GM23338 (cell line): ENCODE measurements around the gene GPRC5C.

Experiments used
- CREB1 ChIP-seq: fragments of 250-450 bp; sonication (Bioruptor Pico); IDR thresholded peaks from 2 replicates; pipeline ENCODE4 v1.5.0; 2020; ENCODE audit warnings: low read depth, mild to moderate bottlenecking, moderate library complexity
- CTCF ChIP-seq, 2 experiments: fragments of 200-600 bp in 1 of 2; sonication (generic) in 1 of 2; conservative IDR thresholded peaks; 2 replicates each; pipeline versions ENCODE4 v1.5.1 to v1.6.1; 2016 to 2017; ENCODE audit warnings: antibody characterized with exemption in 2 of 2, low read depth in 2 of 2, mild to moderate bottlenecking in 2 of 2, moderate library complexity in 1 of 2
- EZH2 ChIP-seq: fragments of 200-600 bp; sonication (generic); IDR thresholded peaks from one replicate; pipeline ENCODE4 v1.8.0; 2017; ENCODE audit warnings: antibody characterized with exemption, mild to moderate bottlenecking, low read depth; ENCODE audit not compliant: unreplicated experiment
- EZH2phosphoT487 ChIP-seq: fragments of 200-600 bp; sonication (generic); IDR thresholded peaks from one replicate; pipeline ENCODE4 v1.8.1; 2018; ENCODE audit warnings: antibody characterized with exemption; ENCODE audit not compliant: unreplicated experiment
- JUNB ChIP-seq: IDR thresholded peaks from one replicate; pipeline ENCODE4 v1.6.1; 2016; ENCODE audit warnings: antibody characterized with exemption; ENCODE audit not compliant: unreplicated experiment
- NANOG ChIP-seq: IDR thresholded peaks from 2 replicates; pipeline ENCODE4 v1.6.1; 2016; ENCODE audit warnings: antibody characterized with exemption, borderline replicate concordance
- POLR2AphosphoS5 ChIP-seq: IDR thresholded peaks from 2 replicates; pipeline ENCODE4 v1.6.1; 2016; ENCODE audit warnings: antibody characterized with exemption, low read depth
- REST ChIP-seq: IDR thresholded peaks from one replicate; pipeline ENCODE4 v1.6.1; 2018; ENCODE audit warnings: antibody characterized with exemption; ENCODE audit not compliant: unreplicated experiment
- ZNF114 ChIP-seq: fragments of 250-450 bp; sonication (Bioruptor Pico); IDR thresholded peaks from 2 replicates; pipeline ENCODE4 v1.5.0; 2020; ENCODE audit warnings: mild to moderate bottlenecking, moderate library complexity

DNA sequence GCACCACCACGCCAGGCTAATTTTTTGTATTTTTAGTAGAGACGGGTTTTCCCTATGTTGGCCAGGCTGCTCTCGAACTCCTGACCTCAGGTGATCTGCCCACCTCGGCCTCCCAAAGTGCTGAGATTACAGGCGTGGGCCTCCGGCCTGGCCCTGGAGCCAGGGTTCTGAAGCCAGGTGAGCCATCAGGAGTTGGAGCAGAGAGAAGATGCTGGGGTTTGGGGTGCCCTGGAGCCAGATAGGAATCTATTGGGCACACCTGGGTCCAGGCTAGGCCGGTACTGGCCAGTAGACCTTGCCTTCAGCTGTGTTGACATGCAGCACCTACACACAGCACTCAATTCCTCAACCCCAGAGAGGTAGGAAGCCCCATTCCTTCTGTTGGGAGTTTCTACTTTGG, 29.1 kb downstream of the GPRC5C start:
- TF ChIP-seq EZH2, result no peak
- TF ChIP-seq POLR2AphosphoS5, result no peak
- no peak for TF ChIP-seq CTCF (conservative IDR thresholded peaks at IDR 0.05; ENCODE audit: low read depth in 2 of 2)
- no peak for TF ChIP-seq EZH2phosphoT487
- no peak for TF ChIP-seq JUNB
- TF ChIP-seq CREB1 (CRISPR knock-in tag), result no peak
- no peak for TF ChIP-seq REST
- TF ChIP-seq ZNF114 (CRISPR knock-in tag), result no peak
- TF ChIP-seq NANOG, result no peak
